HG03354 (cell line): ENCODE results near the gene CPLANE1.

Source experiments
- ATAC-seq: cut with Tn5 transposase; IDR thresholded peaks from one replicate; pipeline ENCODE4 v1.9.1; 2021; ENCODE audit warnings: mild to moderate bottlenecking; ENCODE audit not compliant: unreplicated experiment, poor library complexity, severe bottlenecking

The CPLANE1 gene

DNA sequence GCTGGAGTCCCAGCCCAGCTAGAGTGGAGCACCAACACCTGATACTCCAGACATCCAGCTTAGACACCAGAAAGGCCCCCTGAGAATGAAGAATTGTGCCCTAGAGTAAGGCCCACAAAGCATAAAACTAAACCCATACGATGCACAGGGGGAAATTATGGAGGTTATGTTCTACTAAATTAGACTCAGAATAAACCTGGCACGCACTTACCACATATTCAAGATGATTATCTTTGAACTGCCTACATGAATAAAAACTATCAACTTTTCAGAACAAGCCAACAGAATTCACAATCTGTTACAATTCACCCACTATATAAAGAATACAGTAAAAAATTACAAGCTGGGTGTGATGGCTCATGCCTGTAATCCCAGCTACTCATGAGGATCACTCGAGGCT is 168.5 kb downstream of the CPLANE1 start:
- no peak for ATAC-seq

GRCh38 chr5:37077146-37077545 is 172.0 kb downstream of the CPLANE1 start:
- no peak for ATAC-seq

- no peak for ATAC-seq
Measured at GRCh38 chr5:37075399-37075950, 173.7 kb downstream of the CPLANE1 start.

DNA sequence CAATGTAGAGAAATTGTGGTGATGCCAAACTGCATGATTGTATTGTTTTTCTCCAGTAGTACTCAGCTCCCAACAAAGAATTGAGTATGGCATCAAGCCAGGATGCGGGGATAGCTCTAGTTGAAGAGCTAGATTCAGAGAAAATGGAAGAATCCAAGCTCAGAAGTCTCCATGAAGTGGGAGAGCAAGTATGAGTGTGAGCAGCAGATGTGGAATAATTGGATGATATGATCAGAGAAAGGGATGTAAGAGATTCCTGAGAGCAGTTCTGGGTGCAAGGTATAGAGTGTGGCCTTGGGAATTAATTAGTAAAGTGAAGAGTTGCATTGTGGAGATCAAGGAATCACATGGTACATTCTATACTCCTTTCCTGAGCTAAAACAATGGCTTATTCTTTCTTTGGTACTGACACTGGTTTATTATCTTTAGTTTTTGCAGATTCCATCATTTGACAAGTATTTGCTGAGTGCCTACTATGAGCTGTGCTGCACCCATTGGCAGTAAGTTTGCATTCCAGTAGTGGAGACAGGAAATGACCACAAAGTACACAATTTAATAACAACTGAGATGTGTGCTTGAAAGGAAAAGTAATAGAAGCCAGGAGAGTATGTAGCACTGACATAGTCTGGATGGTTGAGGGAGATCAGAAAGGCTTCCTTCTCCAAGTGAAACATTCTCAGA is 177.1 kb downstream of the CPLANE1 start:
- no peak for ATAC-seq

- no peak for ATAC-seq
Measured at GRCh38 chr5:37071487-37071886, 177.7 kb downstream of the CPLANE1 start.

- no peak for ATAC-seq
Measured at GRCh38 chr5:37064442-37064841, 184.7 kb downstream of the CPLANE1 start.

DNA sequence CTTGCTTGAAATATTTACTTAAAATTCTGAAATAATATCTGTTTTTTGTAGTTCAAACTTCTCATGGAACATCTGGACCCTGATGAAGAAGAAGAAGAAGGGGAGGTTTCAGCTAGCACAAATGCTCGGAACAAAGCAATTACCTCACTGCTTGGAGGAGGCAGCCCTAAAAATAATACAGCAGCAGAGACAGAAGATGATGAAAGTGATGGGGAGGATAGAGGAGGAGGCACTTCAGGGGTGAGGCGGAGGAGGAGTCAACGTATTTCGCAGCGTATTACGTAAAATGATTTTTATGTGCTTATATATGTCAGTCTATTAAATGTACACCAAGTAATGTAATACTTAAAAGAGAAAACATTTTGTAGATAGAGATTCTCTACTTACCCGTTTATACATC is 185.4 kb downstream of the CPLANE1 start:
- ATAC-seq, result no peak

- ATAC-seq, result no peak
Measured at GRCh38 chr5:37060030-37060429, 189.1 kb downstream of the CPLANE1 start.

DNA sequence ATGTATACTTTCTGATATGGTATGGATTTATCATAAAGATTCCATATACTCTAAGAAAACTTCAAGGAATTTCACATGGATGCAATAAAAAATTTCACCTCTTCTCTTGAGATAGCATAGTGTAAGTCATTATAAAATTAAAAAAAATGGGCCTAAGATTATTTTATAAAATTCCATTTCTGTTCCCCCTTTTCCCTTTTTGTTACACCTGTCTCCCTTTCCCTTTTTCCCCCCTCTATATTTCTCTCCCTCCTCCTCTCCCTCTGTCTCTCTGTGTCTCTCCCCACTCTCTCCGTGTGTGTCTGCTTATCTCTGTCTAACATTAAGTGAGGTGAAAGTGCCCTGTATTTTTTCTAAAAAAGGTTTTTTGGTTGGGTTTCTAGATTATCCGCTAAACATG is 192.4 kb downstream of the CPLANE1 start:
- ATAC-seq, result no peak
